Choroid plexus epithelial cell (primary cell): Measurements from ENCODE around the gene SLC16A7.
"Not testable (repeated sequence)": the region's sequence is repeated elsewhere in the genome, so short reads cannot be mapped to it uniquely, and the experiment has no call there.

Experiments used
- DNase-seq: peaks from one replicate; pipeline ENCODE4 v3.0.0-alpha.2; 2010; ENCODE audit warnings: low read depth
- H3K4me3 ChIP-seq: 2 replicates; pipeline ENCODE4 v1.5.1; 2011; ENCODE audit warnings: low read depth, mild to moderate bottlenecking, control low read depth, low read length, moderate library complexity
- TF ChIP-seq, protein P1 (sequence below): conservative IDR thresholded peaks from 2 replicates; pipeline ENCODE4 v1.5.1; 2011; ENCODE audit warnings: low read depth, mild to moderate bottlenecking, control low read depth, inconsistent platforms, low read length, moderate library complexity

Gene SLC16A7

DNA sequence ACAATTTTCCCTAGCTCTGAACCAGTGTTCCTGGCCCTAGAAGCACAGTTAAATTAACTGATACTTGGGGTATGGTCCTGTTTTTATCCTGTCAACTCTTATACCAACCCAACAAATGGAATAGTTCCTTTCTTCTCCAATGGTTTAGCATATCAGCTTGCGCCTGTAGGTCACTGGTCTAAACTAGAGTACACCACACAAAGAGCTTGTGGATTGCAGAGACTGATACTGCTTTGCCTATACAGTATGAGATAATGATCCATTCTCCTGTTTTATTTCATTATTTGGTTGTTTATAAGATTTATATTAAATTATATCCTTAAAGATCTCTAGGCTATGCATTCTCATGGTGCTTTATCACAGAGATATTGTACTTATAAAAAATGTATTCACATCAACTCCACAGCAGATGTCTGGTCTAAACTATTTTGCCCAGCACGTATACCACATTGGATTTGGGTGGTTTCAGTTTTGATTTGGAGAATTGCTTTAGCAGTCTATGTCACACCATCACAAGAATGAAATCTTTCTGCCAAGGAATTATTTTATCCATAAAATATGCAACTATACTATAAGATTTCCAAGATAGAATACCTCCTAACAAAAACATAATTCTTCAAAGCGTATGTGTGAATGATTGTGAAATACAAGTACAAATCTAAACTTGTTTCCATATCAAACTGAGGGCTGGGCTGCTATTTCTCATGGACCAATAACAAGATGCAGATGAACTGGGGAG lies 142.1 kb downstream of the SLC16A7 start:
- DNase-seq, result peak; percentile 39
- TF ChIP-seq, protein P1, sequence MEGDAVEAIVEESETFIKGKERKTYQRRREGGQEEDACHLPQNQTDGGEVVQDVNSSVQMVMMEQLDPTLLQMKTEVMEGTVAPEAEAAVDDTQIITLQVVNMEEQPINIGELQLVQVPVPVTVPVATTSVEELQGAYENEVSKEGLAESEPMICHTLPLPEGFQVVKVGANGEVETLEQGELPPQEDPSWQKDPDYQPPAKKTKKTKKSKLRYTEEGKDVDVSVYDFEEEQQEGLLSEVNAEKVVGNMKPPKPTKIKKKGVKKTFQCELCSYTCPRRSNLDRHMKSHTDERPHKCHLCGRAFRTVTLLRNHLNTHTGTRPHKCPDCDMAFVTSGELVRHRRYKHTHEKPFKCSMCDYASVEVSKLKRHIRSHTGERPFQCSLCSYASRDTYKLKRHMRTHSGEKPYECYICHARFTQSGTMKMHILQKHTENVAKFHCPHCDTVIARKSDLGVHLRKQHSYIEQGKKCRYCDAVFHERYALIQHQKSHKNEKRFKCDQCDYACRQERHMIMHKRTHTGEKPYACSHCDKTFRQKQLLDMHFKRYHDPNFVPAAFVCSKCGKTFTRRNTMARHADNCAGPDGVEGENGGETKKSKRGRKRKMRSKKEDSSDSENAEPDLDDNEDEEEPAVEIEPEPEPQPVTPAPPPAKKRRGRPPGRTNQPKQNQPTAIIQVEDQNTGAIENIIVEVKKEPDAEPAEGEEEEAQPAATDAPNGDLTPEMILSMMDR, result no peak
- no peak overlapping the region for H3K4me3 ChIP-seq

DNA sequence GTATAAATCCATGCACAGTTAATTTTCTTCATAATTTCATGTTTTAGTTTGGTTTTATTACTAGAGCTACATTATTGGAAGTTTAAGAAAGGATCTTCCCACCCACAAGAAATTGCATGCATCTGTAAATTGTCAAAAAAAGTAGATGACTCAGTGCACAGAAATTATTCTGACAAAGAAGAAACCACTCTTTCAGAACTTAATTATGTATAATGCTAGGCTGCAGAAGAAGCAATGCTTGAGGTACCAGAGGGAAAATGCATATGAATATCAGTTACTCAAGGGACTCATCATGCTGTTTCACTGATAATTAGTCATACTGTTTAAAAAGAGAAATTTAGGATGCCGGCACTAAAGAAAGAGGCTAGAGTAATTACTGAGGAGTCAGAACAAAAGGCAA lies 147.0 kb downstream of the SLC16A7 start:
- no peak overlapping the region for H3K4me3 ChIP-seq
- TF ChIP-seq, protein P1, result no peak
- DNase-seq, result peak; percentile 33

DNA sequence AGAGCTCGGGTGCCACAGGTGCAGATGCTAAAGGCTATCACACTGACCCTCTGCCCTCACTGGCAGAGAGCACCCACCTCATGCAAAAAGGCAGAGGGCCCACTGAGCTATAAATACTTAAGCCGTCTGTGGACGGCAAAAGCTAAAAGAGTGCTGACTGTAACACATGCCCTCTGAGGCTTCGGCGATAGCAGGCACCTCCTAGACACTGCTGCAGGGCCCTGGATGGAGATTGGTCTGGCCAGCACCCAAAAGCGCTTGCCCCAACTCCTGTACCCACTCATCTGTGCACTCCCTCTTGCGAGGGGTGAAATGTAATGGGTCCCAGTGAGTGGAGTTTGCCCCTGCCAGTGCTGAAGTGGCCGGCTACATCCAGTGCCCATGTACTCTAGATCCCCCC lies 148.7 kb downstream of the SLC16A7 start:
- H3K4me3 ChIP-seq, result no peak overlapping the region
- DNase-seq, result no peak
- TF ChIP-seq, protein P1, result no peak

DNA sequence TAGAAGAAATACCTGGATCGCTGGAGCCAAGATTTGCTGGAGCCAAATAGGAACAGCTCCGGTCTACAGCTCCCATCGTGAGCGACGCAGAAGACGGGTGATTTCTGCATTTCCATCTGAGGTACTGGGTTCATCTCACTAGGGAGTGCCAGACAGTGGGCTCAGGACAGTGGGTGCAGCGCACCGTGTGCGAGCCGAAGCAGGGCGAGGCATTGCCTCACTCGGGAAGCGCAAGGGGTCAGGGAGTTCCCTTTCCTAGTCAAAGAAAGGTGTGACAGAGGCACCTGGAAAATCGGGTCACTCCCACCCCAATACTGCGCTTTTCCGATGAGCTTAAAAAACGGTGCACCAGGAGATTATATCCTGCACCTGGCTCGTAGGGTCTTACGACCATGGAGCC lies 155.3 kb downstream of the SLC16A7 start:
- not testable (repeated sequence) for DNase-seq

DNA sequence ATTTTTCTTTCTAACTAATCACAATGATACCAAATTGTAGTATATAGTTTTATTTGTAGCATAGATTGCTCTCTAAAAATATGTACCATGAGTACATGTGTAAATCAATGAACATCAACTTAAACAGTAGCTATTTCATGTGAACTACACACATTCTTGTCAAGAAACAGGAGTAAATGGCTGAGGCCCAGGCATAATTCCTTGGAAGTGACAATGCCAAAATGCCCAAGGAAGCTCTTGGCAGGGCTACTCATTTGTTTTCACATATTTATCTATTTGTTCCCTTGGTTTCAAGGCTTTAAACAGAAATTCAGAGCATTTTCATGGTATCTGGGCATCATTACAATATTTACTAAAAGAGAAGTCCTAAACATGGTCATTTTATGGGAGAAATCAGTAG lies 165.7 kb downstream of the SLC16A7 start:
- no peak overlapping the region for H3K4me3 ChIP-seq
- TF ChIP-seq, protein P1, result no peak
- DNase-seq, result no peak

More for the DNA sequence above, 155.3 kb downstream of the SLC16A7 start:
- not testable (repeated sequence) for H3K4me3 ChIP-seq

DNA sequence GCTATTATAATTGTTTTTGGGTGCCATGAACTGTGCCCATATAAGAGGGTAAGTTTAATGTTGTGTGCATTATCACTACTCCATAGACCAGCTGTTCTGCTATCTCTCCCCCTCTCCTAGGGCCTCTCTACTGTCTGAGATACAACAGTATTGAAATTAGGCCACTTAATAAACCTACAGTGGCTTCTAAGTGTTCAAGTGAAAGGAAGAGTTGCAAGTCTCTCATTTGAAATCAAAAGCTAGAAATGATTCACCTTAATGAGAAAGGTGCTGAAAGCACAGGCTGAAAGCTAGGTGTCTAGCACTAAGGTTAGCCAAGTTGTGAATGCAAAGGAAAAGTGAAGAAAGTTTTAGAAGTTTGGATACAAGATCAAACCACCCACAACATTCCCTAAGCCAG lies 168.0 kb downstream of the SLC16A7 start:
- TF ChIP-seq, protein P1, result no peak
- no peak overlapping the region for H3K4me3 ChIP-seq
- DNase-seq, result no peak

DNA sequence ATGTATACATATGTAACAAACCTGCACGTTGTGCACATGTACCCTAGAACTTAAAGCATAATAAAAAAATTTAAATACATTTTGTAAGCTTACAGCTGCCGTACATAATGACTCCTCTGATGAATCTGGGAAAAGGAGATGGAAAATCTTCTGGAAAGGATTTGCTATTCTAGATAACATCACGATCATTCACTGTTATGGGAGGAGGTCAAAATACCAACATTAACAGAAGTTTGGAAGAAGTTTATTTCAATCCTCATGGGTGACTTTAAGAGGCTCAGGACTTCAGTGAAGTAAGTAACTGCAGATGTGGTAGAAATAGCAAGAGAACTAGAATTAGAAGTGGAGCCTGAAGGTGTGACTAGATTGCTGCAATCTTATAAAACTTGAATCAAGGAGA lies 172.2 kb downstream of the SLC16A7 start:
- TF ChIP-seq, protein P1, result no peak
- no peak for DNase-seq

More for the DNA sequence above, 172.2 kb downstream of the SLC16A7 start:
- no peak overlapping the region for H3K4me3 ChIP-seq
